ENCODE measurements around the gene DHODH. TPM values are rescaled to one million over a fixed set of nuclear protein-coding genes. Genes with fewer than 3 reads are reported as not detected.

The DHODH gene
- total and polyA plus RNA-seq, 2 experiments from 2014 or later = 10.7 to 15.1 TPM

GRCh38 chr16:72044296-72044695, 35.8 kb downstream of the DHODH start (continued):
- TF ChIP-seq REST (IDR thresholded peaks at IDR 0.05; ENCODE audit: unreplicated experiment) (no peak), CTCF (conservative IDR thresholded peaks at IDR 0.05; ENCODE audit: low read depth in 2 of 2) (no peak), NANOG (IDR thresholded peaks at IDR 0.05; ENCODE audit: borderline replicate concordance) (no peak), ZNF331 (CRISPR knock-in tag; IDR thresholded peaks at IDR 0.05; ENCODE audit: low read depth) (no peak), ZNF114 (CRISPR knock-in tag; IDR thresholded peaks at IDR 0.05) (no peak), CREB1 (CRISPR knock-in tag; IDR thresholded peaks at IDR 0.05; ENCODE audit: low read depth) (no peak)

- no peak overlapping the region for H3K4me3 ChIP-seq
- no peaks in the 10 kb centered on the region for H3K36me3 ChIP-seq (ENCODE audit: insufficient read depth)
- TF ChIP-seq POLR2AphosphoS5 (IDR thresholded peaks at IDR 0.05; ENCODE audit: low read depth) (no peak), CREB1 (CRISPR knock-in tag; IDR thresholded peaks at IDR 0.05; ENCODE audit: low read depth) (no peak), STAT1 (IDR thresholded peaks at IDR 0.05; ENCODE audit: unreplicated experiment) (no peak), EZH2phosphoT487 (IDR thresholded peaks at IDR 0.05; ENCODE audit: unreplicated experiment) (no peak), CTCF (conservative IDR thresholded peaks at IDR 0.05; ENCODE audit: low read depth in 2 of 2) (no peak), ZNF331 (CRISPR knock-in tag; IDR thresholded peaks at IDR 0.05; ENCODE audit: low read depth) (no peak), NANOG (IDR thresholded peaks at IDR 0.05; ENCODE audit: borderline replicate concordance) (no peak), ZNF114 (CRISPR knock-in tag; IDR thresholded peaks at IDR 0.05) (no peak), JUNB (IDR thresholded peaks at IDR 0.05; ENCODE audit: unreplicated experiment) (no peak)
- TF ChIP-seq, protein P1, sequence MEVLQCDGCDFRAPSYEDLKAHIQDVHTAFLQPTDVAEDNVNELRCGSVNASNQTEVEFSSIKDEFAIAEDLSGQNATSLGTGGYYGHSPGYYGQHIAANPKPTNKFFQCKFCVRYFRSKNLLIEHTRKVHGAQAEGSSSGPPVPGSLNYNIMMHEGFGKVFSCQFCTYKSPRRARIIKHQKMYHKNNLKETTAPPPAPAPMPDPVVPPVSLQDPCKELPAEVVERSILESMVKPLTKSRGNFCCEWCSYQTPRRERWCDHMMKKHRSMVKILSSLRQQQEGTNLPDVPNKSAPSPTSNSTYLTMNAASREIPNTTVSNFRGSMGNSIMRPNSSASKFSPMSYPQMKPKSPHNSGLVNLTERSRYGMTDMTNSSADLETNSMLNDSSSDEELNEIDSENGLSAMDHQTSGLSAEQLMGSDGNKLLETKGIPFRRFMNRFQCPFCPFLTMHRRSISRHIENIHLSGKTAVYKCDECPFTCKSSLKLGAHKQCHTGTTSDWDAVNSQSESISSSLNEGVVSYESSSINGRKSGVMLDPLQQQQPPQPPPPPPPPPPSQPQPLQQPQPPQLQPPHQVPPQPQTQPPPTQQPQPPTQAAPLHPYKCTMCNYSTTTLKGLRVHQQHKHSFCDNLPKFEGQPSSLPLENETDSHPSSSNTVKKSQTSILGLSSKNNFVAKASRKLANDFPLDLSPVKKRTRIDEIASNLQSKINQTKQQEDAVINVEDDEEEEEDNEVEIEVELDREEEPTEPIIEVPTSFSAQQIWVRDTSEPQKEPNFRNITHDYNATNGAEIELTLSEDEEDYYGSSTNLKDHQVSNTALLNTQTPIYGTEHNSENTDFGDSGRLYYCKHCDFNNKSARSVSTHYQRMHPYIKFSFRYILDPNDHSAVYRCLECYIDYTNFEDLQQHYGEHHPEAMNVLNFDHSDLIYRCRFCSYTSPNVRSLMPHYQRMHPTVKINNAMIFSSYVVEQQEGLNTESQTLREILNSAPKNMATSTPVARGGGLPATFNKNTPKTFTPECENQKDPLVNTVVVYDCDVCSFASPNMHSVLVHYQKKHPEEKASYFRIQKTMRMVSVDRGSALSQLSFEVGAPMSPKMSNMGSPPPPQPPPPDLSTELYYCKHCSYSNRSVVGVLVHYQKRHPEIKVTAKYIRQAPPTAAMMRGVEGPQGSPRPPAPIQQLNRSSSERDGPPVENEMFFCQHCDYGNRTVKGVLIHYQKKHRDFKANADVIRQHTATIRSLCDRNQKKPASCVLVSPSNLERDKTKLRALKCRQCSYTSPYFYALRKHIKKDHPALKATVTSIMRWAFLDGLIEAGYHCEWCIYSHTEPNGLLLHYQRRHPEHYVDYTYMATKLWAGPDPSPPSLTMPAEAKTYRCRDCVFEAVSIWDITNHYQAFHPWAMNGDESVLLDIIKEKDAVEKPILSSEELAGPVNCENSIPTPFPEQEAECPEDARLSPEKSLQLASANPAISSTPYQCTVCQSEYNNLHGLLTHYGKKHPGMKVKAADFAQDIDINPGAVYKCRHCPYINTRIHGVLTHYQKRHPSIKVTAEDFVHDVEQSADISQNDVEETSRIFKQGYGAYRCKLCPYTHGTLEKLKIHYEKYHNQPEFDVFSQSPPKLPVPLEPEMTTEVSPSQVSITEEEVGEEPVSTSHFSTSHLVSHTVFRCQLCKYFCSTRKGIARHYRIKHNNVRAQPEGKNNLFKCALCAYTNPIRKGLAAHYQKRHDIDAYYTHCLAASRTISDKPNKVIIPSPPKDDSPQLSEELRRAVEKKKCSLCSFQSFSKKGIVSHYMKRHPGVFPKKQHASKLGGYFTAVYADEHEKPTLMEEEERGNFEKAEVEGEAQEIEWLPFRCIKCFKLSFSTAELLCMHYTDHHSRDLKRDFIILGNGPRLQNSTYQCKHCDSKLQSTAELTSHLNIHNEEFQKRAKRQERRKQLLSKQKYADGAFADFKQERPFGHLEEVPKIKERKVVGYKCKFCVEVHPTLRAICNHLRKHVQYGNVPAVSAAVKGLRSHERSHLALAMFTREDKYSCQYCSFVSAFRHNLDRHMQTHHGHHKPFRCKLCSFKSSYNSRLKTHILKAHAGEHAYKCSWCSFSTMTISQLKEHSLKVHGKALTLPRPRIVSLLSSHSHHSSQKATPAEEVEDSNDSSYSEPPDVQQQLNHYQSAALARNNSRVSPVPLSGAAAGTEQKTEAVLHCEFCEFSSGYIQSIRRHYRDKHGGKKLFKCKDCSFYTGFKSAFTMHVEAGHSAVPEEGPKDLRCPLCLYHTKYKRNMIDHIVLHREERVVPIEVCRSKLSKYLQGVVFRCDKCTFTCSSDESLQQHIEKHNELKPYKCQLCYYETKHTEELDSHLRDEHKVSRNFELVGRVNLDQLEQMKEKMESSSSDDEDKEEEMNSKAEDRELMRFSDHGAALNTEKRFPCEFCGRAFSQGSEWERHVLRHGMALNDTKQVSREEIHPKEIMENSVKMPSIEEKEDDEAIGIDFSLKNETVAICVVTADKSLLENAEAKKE (CRISPR knock-in tag; IDR thresholded peaks at IDR 0.05) = no peak
Measured at GRCh38 chr16:72044825-72045359, 36.3 kb downstream of the DHODH start.

More at GRCh38 chr16:72044825-72045359, 36.3 kb downstream of the DHODH start:
- Histone ChIP-seq H3F3A (replicated peaks; ENCODE audit: low read depth) (no peaks in the 10 kb centered on the region), H3K4me2 (no peak overlapping the region), H3K9me2 (ENCODE audit: insufficient read depth) (no peaks in the 10 kb centered on the region), H3K79me2 (replicated peaks; ENCODE audit: insufficient read depth) (no peaks in the 10 kb centered on the region), H4K20me1 (replicated peaks; ENCODE audit: insufficient read depth) (no peaks in the 10 kb centered on the region), H2AFZ (no peak overlapping the region), H3K27ac (ENCODE audit: low read depth) (no peak overlapping the region), H3K4me1 (ENCODE audit: insufficient read depth) (no peaks in the 10 kb centered on the region), H3K27me3 (ENCODE audit: insufficient read depth) (no peaks in the 10 kb centered on the region)
- ATAC-seq = no peak
- peaks cover 11% of the 10 kb centered on the region for H3K9me3 Mint-ChIP-seq
- H3K4me1 Mint-ChIP-seq = no peaks in the 10 kb centered on the region
- H3K27ac Mint-ChIP-seq = no peak overlapping the region
- H3K27me3 Mint-ChIP-seq (ENCODE audit: insufficient read depth, low read depth, poor library complexity) = peaks cover 4% of the 10 kb centered on the region
- DNase-seq (ENCODE audit: low spot score) = no peak
- no peak overlapping the region for H3K4me3 Mint-ChIP-seq
- 0 out of 3 replicates have a peak, but pooled peaks cover 2% of the 10 kb centered on the region for H3K36me3 Mint-ChIP-seq (ENCODE audit: low read depth)
